AG10803 (cell line): ENCODE measurements around the gene GAS2L1.

Experiments
- DNase-seq: peaks from one replicate; pipeline ENCODE4 v3.0.0; 2010; ENCODE audit warnings: low read depth
- H3K4me3 ChIP-seq: 2 replicates; pipeline ENCODE4 v1.5.1; 2011; ENCODE audit warnings: mild to moderate bottlenecking, low read length, control low read depth
- TF ChIP-seq, protein P1 (sequence below): conservative IDR thresholded peaks from 2 replicates; pipeline ENCODE4 v1.5.1; 2011; ENCODE audit warnings: mild to moderate bottlenecking, low read length, control low read depth, inconsistent platforms

The GAS2L1 gene

DNA sequence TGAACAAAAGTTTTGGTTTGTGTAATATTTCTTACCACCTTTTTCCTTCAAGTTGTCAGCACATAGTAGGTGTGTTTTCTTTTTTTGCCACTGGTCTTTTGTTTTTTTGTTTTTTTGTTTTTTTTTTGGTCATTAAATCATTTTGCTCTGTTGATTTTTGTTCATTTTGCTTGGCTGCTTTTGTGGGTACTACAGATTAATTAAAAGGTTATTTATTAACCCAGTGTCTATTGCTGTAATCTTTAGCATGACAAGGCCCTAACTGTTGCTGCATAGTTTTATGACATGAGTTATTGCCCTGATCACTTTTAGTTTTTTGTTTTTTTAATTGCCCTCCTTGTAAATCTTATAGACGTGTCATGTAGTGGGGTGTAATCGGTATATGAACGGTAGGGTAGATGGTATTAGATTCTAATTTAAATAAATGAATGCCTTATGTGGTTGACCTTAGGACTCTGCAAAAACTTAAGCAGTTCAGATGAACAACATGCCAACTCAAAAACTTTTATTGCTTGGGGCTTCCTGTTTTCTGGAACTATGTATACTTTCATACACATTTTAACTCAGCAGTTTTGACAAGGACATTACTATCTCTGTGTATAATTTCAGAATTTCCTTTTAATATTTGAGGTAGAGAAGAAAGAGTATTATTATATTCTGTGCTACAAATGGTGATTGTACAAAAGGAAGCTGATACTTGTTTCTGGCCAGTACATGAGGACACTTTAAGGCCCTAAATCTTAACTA lies 30.5 kb upstream of the GAS2L1 start:
- H3K4me3 ChIP-seq = no peak overlapping the region
- TF ChIP-seq, protein P1, sequence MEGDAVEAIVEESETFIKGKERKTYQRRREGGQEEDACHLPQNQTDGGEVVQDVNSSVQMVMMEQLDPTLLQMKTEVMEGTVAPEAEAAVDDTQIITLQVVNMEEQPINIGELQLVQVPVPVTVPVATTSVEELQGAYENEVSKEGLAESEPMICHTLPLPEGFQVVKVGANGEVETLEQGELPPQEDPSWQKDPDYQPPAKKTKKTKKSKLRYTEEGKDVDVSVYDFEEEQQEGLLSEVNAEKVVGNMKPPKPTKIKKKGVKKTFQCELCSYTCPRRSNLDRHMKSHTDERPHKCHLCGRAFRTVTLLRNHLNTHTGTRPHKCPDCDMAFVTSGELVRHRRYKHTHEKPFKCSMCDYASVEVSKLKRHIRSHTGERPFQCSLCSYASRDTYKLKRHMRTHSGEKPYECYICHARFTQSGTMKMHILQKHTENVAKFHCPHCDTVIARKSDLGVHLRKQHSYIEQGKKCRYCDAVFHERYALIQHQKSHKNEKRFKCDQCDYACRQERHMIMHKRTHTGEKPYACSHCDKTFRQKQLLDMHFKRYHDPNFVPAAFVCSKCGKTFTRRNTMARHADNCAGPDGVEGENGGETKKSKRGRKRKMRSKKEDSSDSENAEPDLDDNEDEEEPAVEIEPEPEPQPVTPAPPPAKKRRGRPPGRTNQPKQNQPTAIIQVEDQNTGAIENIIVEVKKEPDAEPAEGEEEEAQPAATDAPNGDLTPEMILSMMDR = no peak
- no peak for DNase-seq

DNA sequence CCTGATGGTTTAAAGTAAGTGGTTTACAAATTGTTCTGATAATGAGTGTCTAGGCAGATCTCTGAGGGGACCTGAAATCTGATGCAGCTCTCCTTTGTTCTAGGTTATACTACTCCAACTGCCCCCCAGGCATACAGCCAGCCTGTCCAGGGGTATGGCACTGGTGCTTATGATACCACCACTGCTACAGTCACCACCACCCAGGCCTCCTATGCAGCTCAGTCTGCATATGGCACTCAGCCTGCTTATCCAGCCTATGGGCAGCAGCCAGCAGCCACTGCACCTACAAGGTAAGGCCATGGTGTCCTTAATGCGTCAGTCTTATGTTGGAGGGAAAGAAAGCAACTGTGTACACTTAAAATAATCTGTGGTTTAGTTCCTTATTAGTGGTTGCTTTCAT lies 28.5 kb upstream of the GAS2L1 start:
- no peak overlapping the region for H3K4me3 ChIP-seq
- DNase-seq = no peak

DNA sequence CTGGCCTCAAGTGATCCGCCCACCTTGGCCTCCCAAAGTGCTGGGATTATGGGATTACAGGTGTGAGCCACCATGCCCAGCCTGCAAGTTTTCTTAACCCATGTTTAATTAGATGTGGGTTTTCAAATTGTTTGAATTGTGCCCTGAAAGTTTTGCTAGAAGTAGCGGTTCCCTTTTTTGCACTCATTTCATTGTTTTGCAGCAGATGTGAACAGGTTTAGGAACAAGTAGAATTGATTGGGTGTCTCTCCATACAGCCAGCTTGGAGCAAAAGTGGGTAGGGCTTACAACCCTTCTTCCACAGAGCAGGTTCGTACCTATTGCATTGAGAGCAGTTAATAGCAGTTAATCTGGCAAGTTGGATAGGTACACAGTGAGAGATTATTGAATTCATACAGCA lies 22.3 kb upstream of the GAS2L1 start:
- no peak for DNase-seq
- TF ChIP-seq, protein P1 = no peak
- no peak overlapping the region for H3K4me3 ChIP-seq

More for the DNA sequence above, 28.5 kb upstream of the GAS2L1 start:
- TF ChIP-seq, protein P1 = no peak

DNA sequence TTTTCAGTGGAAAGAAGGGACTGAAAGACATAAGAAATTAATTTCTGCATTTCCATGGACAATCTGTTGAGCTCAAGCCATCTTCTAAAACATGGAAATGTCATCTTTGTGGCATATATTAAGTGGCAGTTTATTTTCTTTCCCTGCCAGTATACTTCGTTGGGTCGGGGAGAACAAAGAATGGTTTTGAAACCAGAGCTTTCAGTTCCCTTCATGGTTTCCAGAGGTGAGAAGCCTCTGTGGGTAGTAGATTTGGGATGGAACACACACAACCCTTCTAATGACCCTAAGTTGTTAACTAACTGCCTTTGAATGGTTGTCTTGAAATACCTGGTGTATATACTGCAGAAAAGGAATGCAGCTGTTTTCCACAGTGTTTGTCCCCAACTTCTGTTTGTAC lies 17.6 kb upstream of the GAS2L1 start:
- no peak for DNase-seq
- H3K4me3 ChIP-seq = no peak overlapping the region
- TF ChIP-seq, protein P1 = no peak

DNA sequence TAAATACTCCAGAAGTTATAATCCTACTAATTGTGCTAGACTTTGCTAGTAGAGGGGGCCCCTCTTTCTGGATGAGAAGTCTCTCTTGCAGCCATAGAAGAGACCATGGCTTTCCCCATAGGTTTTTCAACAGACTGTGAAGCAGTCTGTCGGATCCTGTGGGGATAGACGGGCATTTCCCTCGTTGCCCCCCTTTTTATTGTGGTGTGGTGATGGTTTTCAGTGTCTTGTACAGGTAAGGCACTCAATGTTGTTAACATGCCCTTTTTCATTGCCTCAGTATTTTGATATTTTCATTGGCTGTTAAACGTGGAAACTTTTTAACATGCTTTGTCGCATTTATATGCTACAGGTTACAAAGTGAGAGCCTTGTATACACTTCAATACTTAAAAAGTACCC lies 16.4 kb upstream of the GAS2L1 start:
- DNase-seq = no peak
- TF ChIP-seq, protein P1 = no peak
- H3K4me3 ChIP-seq = no peak overlapping the region

DNA sequence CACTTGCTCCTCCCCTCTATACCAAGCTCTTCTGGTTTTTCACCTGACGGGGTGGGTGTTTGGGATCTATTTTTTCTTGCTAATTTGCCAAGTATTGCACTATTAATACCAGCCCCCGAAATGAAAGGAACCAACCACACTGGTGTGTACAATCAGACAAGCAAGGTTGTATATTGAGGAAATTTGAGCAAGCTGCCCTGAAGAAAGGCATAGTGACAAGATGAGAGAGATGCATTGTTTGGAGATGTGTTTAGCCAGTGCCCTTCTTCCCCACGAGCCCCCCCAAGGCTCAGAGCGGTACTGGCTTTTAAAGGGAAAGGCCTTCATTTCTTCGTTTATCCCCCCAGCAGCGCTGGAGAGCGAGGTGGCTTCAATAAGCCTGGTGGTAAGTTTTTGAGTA lies 15.2 kb upstream of the GAS2L1 start:
- TF ChIP-seq, protein P1 = no peak
- no peak for DNase-seq
- H3K4me3 ChIP-seq = no peak overlapping the region

DNA sequence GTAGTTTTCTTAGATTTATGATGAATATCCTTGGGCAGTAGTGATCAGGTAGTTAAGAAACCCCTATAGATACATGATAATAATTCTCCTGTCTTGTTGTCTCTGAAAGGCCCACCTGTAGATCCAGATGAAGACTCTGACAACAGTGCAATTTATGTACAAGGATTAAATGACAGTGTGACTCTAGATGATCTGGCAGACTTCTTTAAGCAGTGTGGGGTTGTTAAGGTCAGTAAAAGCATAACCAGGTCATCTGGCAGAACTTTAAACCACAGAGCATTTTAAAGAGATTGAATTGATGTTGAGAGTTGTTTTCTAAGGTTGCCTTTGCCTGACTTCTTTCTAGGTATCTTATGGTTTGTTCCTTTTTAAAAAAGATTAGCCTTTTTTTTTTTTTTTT lies 14.1 kb upstream of the GAS2L1 start:
- DNase-seq = no peak
- TF ChIP-seq, protein P1 = no peak
- no peak overlapping the region for H3K4me3 ChIP-seq
